ENCODE measurements around the gene PCSK2.

Gene PCSK2

DNA sequence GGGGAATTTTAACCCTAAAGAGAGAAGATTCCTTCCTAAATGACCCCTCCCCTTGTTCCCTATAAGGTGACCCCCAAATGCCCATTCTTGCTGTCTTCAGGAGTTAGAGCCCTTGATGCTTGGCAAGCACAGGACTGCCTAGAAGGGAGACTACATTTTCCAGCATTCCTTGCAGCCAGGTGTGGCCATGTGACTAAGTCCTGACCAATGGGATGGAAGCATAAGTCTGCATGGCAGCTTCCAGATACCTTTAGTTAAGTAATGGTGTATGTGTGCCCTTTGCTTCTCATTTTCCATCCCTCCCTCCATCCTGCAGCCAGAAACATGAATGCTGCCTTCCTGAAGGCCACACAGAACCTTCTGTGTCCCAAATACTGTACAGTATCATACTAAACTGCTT lies 298.8 kb downstream of the PCSK2 start:
- TF ChIP-seq, protein P1, sequence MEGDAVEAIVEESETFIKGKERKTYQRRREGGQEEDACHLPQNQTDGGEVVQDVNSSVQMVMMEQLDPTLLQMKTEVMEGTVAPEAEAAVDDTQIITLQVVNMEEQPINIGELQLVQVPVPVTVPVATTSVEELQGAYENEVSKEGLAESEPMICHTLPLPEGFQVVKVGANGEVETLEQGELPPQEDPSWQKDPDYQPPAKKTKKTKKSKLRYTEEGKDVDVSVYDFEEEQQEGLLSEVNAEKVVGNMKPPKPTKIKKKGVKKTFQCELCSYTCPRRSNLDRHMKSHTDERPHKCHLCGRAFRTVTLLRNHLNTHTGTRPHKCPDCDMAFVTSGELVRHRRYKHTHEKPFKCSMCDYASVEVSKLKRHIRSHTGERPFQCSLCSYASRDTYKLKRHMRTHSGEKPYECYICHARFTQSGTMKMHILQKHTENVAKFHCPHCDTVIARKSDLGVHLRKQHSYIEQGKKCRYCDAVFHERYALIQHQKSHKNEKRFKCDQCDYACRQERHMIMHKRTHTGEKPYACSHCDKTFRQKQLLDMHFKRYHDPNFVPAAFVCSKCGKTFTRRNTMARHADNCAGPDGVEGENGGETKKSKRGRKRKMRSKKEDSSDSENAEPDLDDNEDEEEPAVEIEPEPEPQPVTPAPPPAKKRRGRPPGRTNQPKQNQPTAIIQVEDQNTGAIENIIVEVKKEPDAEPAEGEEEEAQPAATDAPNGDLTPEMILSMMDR (IDR thresholded peaks at IDR 0.05; ENCODE audit: low read depth, low read length) = no peak
- no peak overlapping the region for H3K4me3 ChIP-seq (ENCODE audit: low read depth, low read length)

DNA sequence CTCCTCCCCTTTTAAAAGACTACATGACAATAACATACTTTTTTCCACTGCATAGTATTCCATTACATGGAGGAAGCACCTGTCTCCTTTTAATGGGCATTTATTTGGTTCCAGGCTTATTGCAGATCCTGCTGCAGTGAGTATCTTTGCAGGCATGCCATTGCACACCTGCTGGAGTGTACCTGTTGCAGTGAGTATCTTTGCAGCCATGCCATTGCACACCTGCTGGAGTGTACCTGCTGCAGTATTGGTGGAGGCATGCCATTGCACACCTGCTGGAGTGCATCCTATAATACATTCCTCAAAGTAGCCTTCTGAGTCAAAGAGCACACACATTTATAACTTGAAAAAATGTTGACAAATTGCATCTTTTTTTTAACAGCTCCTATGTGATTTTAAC lies 302.7 kb downstream of the PCSK2 start:
- no peak overlapping the region for H3K4me3 ChIP-seq (ENCODE audit: low read depth, low read length)
- TF ChIP-seq, protein P1 (IDR thresholded peaks at IDR 0.05; ENCODE audit: low read depth, low read length) = no peak

DNA sequence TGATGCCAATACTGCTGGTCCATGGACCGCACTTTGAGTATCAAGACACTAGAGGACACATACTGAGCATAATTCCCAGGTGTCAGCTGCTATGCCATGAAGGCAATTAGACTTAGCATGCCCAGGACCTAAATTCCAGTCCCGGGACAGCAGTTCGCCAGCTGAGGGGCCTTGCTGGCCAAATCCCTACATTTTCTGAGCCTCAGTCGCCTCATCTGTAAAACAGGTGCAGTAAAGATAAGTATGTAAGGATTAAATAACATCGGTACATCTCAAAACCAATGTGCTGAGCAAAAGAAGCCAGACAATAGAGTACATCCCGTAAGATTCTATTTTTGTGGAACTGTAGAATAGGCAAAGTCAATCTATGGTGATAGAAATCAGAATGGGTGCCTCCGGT lies 303.3 kb downstream of the PCSK2 start:
- TF ChIP-seq, protein P1 (IDR thresholded peaks at IDR 0.05; ENCODE audit: low read depth, low read length) = no peak
- no peak overlapping the region for H3K4me3 ChIP-seq (ENCODE audit: low read depth, low read length)

DNA sequence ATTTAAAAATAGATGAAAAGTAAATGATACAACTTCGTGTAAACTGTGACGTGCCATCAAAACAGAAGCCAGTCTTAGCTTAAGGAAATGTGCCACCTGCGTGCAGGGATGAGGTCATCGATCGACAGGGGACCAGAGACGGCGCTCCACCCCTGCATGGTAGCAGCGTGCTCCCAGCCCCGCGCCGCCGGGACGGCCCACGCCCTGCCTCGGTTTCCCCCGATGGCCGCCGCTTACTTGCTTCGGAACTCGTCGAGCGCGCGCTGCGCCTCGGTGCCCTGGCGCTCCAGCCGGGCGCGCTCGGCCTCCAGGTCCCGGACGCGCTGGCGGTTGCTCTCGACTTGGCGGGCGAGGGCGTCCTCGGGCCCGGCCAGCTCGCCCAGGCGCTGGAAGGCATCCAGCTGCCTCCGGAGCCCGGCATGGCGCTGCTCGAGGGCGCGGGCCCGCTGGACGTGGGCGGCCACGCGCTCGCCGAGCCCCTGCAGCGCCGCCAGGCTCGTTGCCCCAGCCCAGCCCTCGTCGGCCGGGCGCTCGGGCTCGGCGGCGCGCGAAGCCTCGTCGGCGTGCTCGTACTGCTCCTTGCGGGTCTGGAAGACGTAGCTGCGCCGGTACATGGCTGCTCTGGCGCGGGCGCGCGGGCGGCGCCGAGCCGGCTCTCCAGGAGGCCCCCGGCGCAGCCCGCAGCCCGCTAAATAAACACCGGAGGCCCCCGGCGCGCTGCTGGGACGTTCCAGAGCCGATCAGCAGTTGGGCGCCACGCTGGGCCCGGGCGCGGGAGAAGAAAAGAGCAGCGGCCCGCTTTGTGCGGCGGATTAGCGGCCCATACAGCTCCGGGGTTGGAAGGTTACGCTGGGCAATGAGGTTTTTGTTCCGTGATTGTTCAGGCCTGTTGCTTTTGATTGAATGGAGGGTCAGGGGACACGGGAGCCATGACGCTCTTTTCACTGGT lies 304.1 kb downstream of the PCSK2 start, which contains the start of gene BFSP1:
Gene BFSP1, minus strand, starts transcription at position 664 of the 949 bp plus-strand sequence. Its CDS starts 50 bp downstream, at position 614.
- peak within 1 kb of the TSS; percentile 57 for H3K4me3 ChIP-seq (ENCODE audit: low read depth, low read length)
- TF ChIP-seq, protein P1 (IDR thresholded peaks at IDR 0.05; ENCODE audit: low read depth, low read length) = no peak

DNA sequence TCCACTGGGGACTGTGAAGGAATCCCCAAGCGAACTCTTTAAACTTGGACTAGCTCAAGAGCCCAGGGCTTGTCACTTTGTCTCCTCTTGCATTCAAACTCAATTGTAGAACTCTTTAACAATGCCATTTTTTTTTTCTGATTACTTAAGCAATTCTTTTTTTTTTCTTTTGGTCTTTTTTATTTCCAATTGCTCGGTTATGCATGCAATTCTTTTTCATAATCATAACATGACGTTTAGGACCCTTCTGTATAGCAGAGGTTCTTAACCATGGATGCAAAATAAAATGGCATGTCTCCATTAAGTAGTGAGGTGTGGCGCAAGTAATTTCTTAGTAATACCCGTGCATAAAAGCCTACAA lies 304.8 kb downstream of the PCSK2 start:
- TF ChIP-seq, protein P1 (IDR thresholded peaks at IDR 0.05; ENCODE audit: low read depth, low read length) = no peak
- H3K4me3 ChIP-seq (ENCODE audit: low read depth, low read length) = peak overlapping the region; percentile 57

DNA sequence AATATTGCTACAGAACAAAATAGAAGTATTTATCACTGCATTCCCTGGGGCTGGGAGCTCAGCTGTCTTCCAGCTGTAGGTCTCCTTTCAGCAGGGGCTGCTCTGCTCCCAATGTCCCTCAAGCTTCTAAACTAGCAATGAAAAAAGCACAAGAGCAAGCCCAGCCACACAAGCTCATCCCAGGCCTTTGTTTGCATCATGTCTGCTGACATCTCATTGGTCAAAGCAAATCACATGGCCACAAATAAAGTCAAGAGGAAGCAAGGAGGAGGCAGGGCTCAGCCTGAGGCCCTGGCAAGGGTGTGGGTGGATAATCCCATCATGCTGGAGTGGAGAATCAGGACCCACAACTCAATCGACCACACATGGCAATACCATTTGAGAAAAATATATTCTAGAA lies 306.6 kb downstream of the PCSK2 start:
- H3K4me3 ChIP-seq (ENCODE audit: low read depth, low read length) = no peak overlapping the region
- TF ChIP-seq, protein P1 (IDR thresholded peaks at IDR 0.05; ENCODE audit: low read depth, low read length) = no peak

DNA sequence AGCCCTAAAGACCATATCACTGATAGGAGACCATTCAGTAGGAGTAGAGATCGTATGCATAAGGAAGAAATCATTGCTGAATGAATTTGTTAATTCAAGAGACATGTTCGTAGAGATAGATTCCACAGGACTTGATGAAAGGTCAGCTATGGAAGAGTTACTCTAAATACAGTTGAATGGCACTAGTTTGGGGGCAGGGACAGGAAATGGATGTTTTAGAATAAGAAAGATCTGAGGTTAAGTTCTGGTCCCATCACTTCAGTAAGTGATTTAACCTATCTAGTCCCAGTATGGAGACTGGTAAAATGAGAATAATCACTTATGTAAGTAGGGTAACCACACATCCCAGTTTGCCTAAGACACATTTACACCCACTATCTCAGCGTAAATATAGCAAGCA lies 307.2 kb downstream of the PCSK2 start:
- TF ChIP-seq, protein P1 (IDR thresholded peaks at IDR 0.05; ENCODE audit: low read depth, low read length) = no peak
- no peak overlapping the region for H3K4me3 ChIP-seq (ENCODE audit: low read depth, low read length)
